ENCODE data around the gene SCNN1B.

Gene SCNN1B

DNA sequence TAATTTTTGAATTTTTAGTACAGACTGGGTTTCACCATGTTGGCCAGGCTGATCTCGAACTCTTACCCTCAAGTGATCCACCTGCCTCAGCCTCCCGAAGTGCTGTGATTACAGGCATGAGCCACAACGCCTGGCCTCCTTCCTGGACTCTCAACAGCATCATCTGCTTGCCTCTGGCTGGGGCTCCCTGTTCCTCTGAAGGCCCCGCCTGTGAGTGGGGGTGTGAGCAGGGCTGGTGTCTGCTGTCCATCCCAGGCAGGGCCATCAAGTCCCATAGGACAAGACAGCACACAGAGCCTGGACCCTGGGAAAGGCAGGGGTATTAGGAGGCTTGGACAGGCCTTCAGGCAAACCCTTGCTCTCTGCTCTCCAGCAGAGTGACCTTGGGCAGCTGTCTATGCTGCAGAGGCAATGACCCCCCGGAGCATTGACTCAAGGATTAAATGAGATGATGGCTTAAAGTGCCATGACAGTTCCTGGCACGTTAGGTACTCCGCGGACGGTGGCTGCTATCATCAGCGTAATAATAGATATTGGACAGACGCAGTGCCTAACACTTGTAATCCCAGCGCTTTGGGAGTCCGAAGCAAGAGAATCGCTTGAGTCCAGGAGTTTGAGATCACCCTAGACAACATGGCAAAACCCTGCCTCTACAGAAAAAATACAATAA is 19.2 kb downstream of the SCNN1B start:
- DNase-seq (ENCODE audit: low read depth in 2 of 2), result no peak

DNA sequence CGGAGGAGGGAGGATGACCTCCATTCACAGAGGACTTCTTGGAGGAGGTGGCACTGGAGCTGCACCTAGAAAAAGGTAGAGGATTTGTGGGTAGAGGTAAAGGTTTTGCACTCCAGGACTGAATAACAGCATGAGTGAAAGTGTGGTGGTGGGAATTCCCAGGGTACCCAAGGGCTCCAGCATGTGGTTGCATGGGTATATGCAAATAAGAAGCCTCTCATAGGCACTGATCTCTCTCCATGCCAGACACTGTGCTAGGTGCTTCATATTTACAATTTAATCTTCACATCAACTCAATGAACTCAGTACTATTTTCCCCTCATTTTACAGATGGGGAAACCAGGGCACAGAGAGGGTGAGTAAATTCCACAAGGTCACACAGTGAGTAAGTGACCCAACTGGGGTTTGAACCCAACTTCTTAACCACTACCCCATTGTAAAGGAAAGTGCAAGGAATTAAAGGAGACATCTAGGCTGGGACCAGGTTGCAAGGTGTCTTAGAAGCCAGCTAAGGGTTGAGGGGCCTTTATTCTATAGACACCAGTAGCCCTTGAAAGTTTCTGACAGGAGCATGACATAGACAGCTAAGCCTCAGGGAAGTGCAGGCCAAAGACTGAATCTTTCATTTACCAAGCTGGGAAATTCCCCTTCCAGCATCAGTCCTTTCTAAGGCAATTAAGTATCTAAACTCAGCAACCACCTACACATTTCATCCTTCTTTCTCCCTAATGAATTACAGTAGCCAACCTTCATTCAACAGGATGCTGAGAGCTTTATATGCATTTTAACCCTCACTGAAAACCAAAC is 21.3 kb downstream of the SCNN1B start:
- DNase-seq (ENCODE audit: low read depth in 2 of 2), result no peak

DNA sequence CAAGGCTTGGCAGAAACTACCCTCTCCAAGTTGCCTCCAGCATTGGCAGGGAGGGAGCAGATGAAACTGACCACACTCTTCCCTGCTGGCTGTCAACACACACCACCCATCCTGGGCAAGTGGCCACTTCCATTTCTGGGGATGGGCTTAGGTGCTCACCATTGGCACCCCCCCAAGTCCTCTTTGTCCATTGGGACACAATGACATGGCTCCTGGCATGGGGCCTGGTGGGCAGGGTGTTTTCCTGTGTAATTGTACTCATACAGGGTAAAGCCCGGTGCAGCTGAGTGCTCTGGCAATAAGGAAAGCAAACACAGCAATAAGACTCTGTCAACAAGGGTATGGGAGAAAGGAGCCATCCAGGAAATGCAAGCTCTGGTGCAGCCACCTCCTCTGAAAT is 22.6 kb downstream of the SCNN1B start:
- no peak for DNase-seq (ENCODE audit: low read depth in 2 of 2)

DNA sequence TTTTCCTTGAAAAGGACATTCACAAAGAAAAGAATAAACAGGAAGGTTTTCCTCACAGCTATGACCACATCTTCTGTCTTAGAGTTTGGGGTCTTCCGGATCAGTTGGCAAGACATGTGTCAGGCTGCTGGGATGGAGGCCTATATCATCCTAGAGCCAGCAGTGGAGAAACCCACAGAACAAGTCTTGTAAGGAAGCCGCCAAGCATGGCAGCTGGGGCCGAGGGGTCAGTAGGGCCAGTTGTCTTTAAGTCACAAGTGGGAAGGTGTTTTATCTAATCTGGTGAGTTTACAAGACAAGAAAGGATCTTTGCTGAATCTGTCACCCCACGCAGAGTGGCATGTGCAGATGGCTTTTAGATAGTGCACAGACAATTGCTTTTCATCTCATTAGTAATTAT is 25.7 kb downstream of the SCNN1B start:
- DNase-seq (ENCODE audit: low read depth in 2 of 2), result no peak

DNA sequence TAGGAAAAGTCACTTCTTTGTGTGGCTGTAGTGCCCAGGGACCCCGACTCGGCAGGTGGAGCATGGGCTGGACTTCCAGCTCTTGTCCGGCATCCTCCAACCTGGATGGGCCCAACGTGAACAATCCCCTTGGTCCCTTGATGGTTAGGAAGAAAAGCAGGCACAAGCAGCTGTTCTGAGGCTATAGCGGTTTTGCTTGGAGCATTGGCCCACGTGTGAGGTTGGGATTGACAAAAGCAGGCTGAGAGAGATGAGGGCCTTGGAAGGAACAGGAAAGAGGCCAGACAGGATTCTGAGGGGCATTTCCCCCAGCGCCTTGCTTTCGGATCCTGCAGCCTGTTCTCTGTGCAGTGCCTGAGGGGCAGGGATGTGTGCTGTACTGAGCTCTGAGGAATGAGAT is 28.1 kb downstream of the SCNN1B start:
- DNase-seq (ENCODE audit: low read depth in 2 of 2), result no peak

DNA sequence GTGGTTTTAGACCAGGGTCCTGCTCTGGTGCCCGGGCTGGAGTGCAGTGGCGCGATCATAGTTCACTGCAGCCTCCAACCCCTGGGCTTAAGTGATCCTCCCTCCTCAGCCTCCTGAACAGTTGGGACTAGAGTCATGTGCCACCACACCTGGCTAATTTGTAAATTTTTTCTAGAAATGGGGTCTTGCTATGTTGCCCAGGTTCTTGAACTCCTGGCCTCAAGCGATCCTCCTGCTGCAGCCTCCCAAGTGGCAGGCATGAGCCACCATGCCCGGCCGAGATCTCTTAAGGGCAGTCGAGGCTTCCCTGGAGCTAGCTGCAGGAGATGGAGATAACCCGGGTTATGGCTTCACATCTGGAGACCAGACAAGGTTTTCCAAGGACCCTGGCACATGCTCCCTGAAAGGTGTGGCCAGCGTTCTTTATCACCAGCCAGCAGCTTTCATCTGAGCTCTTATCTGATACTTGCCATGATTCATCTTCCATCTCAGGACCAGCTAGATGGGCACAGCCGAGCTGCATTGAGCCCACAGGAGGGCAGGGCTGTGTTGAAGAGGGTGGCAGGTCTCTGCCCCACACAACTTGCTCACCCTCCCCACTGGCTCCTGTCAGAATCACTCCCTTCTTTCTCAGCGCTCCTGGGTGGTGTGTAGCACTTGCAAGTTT is 28.6 kb downstream of the SCNN1B start:
- no peak for DNase-seq (ENCODE audit: low read depth in 2 of 2)

DNA sequence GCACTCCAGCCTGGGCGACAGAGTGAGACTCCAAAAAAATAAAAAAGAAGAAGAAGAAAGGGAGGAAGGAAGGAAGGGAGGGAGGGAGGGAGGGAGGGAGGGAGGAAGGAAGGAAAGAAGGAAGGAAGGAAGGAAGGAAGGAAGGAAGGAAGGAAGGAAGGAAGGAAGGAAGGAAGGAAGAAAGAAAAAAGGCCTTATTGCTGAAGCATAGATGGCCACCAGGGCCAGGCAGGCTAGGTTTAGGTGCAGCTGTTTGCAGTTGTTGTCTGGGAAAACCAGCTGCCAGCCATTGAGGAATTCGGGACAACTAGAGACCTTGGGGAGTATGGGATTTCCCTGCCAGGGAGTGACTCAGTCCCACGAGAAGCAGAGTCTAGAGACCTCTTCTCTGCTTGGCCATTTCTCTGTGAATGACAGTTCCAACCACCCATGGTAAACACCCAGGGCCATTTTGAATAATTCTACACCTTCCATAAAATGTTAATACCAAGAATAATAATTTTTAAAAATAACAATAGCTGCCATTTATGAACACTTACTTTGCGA is 31.0 kb downstream of the SCNN1B start:
- no peak for DNase-seq (ENCODE audit: low read depth in 2 of 2)

DNA sequence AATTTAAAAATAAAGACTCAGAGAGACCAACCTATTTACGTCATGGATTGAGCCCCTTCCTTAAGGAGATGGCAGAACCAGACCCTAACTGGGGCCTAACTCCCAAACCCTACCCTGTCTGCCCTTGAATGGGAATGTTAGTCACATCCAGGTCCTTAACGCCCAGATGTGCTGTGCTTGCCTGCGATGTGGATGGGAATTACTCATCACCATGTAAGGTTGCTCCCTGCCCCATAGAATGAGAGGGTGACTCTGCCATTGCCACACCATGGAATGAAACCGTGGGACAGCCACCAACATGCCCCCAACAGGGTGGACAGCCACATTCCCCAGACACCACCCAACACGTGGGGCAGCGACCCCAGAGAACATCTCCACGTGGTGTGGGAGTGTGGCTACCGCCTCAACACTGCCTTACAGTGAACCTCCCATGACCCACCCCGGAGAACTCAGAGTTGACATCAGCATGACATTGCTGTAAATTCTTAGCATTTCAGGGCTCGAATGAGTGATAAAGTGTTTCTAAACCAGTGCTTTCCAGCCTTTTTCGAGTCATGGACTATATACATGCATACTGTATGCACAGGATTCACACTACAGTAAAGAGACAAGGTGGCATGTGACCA is 31.8 kb downstream of the SCNN1B start:
- DNase-seq (ENCODE audit: low read depth in 2 of 2), result no peak

DNA sequence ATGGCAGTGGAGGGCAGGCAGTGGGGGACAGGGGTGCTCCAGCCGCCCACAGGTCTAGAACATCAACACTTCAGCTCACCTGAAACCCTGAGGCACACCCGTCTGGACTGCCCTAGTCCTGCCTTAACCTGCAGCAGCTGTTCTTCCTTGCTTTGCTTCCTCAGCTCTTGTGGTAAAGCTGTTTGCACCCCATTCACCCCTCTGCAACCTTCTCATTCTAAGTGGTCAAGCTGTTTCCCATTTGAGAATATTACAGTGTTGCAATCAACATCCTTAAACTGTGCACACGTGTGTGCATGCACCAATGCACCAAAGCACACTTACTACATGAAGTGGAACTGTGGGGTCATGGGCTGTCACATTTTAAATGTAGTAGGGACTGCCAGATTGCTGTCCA is 32.4 kb downstream of the SCNN1B start:
- no peak for DNase-seq (ENCODE audit: low read depth in 2 of 2)

DNA sequence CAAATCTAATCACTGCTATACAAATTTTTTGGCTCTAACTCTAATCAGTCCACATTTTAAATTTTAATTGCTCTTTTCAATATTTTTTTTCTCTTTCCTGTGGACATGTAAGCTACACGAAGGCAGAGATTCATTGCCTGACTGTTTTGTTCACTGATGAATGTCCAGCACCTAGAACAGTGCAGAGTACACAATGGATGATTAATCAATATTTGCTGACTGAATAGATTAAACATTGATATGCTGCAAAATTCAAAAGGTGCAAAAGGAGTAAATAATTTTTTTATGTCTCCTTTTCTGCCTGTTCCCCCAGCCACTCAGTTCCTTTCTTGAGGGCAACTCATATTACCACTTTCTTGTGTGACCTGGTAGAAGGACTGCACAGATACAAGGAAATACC is 32.8 kb downstream of the SCNN1B start:
- no peak for DNase-seq (ENCODE audit: low read depth in 2 of 2)

DNA sequence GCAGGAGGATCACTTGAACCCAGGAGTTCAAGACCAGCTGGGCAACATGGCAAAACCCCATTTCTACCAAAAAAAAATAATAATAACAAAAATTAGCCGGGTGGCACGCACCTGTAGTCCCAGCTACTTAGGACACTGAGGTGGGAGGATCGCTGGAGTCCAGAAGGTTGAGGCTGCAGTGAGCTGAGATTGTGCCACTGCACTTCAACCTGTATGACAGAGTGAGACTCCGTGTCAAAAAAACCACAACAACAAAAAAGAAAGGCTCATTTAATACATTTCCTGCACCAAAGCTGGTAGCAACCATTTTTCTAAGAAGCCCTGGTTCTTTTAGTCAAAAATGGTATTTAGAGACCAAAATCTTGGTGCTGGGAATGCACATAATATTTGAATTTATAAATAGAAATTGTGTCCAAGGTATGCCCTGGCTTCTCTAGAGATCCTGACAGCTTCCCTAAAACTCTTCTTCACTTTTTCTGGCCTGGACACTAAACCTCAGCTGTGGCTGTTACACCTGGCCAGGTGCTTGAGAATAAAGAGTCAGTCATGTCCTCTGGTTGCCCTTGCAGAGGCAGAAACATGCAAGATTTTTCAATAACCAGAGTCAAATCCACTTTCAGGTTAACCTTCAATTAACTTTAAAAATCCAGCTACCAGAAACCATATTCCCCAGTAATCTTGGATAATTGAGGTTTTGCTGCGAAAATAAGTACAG is 35.9 kb downstream of the SCNN1B start:
- no peak for DNase-seq (ENCODE audit: low read depth in 2 of 2)

DNA sequence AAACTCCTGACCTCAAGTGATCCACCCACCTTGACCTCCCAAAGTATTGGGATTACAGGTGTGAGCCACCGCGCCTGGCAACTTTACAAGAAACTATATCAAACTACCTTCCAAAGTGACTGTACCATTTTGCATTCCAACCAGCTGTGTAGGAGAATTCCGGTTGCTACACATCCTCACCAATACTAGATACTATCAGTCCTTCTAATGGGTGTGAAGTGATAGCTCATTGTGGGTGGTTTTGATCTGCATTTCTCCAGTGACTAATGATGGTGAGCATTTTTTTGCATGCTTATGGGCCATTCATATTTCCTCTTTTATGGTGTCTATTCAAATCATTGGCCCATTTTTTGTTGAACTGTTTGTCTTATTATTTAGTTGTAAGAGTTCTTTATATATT is 37.7 kb downstream of the SCNN1B start:
- no peak for DNase-seq (ENCODE audit: low read depth in 2 of 2)

DNA sequence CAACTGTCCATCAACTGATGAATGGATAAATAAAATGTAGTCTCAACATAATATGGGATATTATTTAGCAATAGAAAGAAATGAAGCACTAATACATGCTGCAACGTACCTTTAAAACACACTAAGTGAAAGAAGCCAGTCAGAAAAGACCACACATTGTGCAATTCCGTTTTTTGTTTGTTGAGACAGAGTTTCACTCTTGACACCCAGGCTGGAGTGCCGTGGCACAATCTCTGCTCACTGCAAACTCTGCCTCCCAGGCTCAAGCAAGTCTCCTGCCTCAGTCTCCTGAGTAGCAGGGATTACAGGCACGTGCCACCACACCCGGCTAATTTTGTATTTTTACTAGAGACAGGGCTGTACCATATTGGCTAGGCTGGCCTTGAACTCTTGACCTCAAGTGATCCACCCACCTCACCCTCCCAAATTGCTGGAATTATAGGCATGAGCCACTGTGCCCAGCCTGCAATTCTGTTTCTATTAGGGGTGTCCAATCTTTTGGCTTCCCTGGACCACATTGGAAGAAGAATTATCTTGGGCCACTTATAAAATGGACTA is 40.1 kb downstream of the SCNN1B start:
- DNase-seq (ENCODE audit: low read depth in 2 of 2), result no peak

DNA sequence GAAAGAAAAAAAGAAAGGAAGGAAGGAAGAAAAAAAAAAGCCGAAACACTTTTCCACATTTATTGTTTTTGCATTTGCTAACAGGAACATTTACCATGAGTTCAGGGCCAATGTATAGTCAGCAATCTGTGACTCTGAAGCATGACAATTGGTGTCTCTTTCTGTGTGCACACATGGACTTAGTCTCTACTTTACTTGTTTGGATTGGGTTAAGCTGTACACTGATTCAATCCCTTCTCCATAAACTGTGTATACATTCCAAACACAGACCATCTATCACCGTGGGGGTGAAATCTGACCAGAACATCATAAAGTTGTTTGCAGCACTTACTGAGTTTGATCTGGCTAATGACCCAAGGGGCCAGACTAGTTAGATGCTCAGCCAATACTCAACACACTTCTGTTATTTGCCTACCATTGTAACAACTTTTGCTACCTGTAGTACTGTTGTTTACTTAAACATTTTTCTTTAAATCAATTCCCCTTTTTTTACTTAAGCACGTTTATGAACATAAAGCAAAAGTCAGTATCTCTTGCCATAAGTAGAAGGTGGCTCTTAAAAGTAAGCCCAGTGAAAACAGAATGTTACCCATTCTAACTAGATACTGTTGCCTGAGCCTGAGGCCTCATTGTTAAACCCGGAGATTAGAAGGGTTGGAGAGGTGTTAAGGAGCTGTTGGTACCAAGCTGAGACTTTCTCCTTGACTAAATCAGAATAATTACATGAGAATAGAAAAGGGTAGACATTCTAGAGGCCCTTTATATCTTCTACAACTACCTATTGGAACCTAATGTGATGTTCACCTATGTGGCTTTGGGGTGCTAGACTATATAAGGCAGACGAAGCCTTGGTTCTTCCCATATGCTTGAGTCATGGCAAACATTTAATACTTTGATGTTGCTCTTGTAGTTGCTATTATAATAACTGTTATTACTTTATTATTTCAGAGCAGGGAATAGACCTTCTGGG is 41.8 kb downstream of the SCNN1B start:
- no peak for DNase-seq (ENCODE audit: low read depth in 2 of 2)

DNA sequence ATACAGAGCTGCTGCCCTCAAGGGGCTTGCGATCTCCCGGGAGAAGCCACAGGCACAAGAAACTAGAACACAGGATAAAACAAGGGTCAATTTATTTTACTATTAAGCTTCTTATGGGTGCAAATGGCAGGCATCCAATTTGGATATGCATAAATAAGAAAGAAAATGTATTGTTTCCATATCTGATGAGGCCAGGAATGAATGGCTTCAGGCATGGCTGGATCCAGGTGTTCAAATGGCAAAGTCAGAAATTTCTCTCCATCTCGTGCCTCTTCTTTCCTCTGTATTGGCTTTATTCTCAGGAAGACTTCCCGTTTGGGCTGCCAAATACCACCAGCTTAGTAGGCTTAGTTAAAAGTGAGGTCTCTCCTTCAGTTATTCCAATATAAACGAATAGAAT is 43.1 kb downstream of the SCNN1B start:
- no peak for DNase-seq (ENCODE audit: low read depth in 2 of 2)

DNA sequence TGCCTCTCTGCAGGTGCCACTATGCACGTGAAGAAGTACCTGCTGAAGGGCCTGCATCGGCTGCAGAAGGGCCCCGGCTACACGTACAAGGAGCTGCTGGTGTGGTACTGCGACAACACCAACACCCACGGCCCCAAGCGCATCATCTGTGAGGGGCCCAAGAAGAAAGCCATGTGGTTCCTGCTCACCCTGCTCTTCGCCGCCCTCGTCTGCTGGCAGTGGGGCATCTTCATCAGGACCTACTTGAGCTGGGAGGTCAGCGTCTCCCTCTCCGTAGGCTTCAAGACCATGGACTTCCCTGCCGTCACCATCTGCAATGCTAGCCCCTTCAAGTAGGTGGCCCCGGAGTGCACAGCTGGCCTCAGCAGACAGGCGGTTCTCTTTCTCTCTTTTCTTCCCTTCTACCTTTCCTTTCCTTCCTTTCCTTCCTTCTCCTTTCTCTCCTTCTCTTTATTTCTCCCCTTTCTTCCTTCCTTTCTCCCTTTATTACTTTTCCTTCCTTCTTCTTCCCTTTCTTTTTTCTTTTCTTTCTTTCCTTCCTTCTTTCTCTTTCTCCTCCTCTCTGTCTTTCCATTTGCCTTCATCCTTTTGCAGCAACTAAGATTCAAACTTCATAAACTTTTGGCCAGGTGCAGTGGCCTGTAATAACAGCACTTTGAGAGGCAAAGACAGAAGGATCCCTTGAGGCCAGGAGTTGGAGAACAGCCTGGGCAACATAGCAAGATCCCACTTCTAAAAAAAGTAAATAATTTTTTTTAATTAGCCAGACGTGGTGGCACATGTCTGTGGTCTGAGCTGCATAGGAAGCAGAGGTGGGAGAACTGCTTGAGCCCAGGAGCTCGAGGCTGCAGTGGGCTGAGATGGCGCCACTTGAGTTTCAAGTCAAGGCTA is 46.7 kb downstream of the SCNN1B start:
- no peak for DNase-seq (ENCODE audit: low read depth in 2 of 2)

DNA sequence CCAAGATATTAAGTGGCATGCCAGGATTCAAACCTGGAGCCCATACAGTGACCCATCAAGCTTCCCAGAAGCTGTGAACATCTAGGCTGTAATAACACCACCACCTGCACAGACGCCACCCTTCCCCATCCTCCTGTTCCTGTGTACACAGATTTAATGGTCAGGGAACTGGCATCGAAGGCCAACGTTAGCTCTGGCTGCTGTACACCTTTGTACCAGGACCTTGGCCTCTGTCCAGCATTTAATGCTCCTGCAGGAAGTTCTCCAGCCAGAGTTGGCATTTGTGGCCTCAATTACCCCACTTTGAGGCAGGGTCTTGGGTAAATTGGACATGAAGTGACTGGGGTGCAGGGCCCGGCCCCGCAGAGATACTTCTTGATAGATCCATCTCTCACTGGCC is 49.3 kb downstream of the SCNN1B start:
- no peak for DNase-seq (ENCODE audit: low read depth in 2 of 2)

DNA sequence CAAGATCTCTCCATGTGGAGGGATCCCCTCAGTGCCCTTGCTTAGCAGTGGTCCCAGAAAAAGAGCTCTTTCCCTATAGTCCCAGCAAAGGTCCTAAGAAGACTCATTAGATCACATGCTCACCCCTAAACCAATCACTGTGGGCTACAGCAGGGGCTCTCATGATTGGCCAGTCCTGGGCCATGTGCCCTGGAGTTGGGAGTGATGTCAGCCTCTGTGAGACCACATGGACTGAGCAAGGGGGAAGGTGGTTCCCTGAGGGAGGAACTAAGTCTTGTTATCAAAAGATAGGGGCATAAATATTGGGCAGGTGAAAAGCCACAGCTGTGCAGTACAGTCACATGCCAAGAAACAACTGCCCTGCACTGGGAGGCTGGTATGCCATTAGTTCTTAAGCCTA is 51.3 kb downstream of the SCNN1B start:
- no peak for DNase-seq (ENCODE audit: low read depth in 2 of 2)

DNA sequence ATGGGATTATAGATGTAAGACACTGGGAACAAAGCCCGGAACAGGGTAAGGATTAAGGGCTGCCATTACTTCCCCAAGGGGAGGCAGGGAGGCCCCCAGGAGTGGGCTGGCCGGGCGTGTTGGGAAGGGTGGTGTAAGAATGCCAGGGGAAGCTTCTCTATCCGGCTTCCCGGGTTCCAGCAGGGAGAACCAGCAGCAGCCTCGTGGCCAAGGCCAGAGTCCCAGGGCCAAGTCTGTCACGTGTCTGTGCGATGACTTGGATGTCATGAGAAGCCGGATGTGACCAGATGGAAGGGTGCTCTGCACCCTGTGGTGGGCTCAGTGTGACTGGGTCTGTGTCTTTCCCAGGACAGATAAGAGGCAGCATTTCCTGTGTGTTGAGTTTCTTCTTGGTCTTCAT is 52.1 kb downstream of the SCNN1B start:
- DNase-seq (ENCODE audit: low read depth in 2 of 2), result no peak

All from stimulated activated CD8-positive, alpha-beta memory T cell treated with anti-CD3 and anti-CD28 coated beads, Interleukin-15, amount 100 ng/mL, for 48 hours (primary cell).